CD14-positive monocyte (primary cell): ENCODE measurements around the gene LYZL1. TPM values are rescaled to one million over a fixed set of nuclear protein-coding genes. Genes with fewer than 3 reads are reported as not detected.
"Not testable (repeated sequence)": the region's sequence is repeated elsewhere in the genome, so short reads cannot be mapped to it uniquely, and the experiment has no call there.

ENCODE experiments used
- DNase-seq, 3 donors: peaks; one replicate each; pipeline ENCODE4 v3.0.0-alpha.2; 2011 to 2022
- H2AFZ ChIP-seq: 2 replicates; pipeline ENCODE4 v1.6.0; 2012; ENCODE audit warnings: mild to moderate bottlenecking, low read depth, low read length, inconsistent platforms; ENCODE audit not compliant: insufficient read depth, poor library complexity, severe bottlenecking
- H3K27ac ChIP-seq, 2 donors: 1 replicate in 1 of 2; 2 replicates in 1 of 2; pipeline ENCODE4 v1.5.1; 2012 to 2013; ENCODE audit warnings: low read length in 2 of 2, control low read depth in 1 of 2, inconsistent platforms in 1 of 2, low read depth in 1 of 2, mild to moderate bottlenecking in 1 of 2
- H3K27me3 ChIP-seq, 2 donors: one replicate each; pipeline versions ENCODE4 v1.6.0 to v1.6.1; 2011 to 2013; ENCODE audit warnings: low read length in 2 of 2; ENCODE audit not compliant: control insufficient read depth in 2 of 2, insufficient read depth in 2 of 2
- H3K36me3 ChIP-seq, 2 donors: replicated peaks in 1 of 2; 1 replicate in 1 of 2; 2 replicates in 1 of 2; pipeline versions ENCODE4 v1.5.1 to v1.6.1; 2012 to 2013; ENCODE audit warnings: low read length in 2 of 2, control low read depth in 1 of 2, inconsistent platforms in 1 of 2, mild to moderate bottlenecking in 1 of 2; ENCODE audit not compliant: insufficient read depth in 2 of 2, control insufficient read depth in 1 of 2
- H3K4me1 ChIP-seq, 2 donors: 1 replicate in 1 of 2; 2 replicates in 1 of 2; pipeline versions ENCODE4 v1.5.1 to v1.6.1; 2012 to 2013; ENCODE audit warnings: low read length in 2 of 2, control low read depth in 1 of 2, inconsistent platforms in 1 of 2, mild to moderate bottlenecking in 1 of 2, moderate library complexity in 1 of 2; ENCODE audit not compliant: insufficient read depth in 2 of 2, control insufficient read depth in 1 of 2
- H3K4me2 ChIP-seq: replicated peaks from 2 replicates; pipeline ENCODE3; 2012; ENCODE audit warnings: low read length, moderate library complexity, mild to moderate bottlenecking; ENCODE audit not compliant: poor library complexity, severe bottlenecking; ENCODE audit errors: extremely low read depth
- H3K4me3 ChIP-seq, 3 experiments: fragments of 200-600 bp in 1 of 3; sonication (generic) in 1 of 3; replicated peaks in 1 of 3; 1 replicate in 2 of 3; 2 replicates in 1 of 3; pipeline ENCODE4 v1.5.1; 2011 to 2013; ENCODE audit warnings: low read length in 3 of 3, mild to moderate bottlenecking in 3 of 3, control low read depth in 2 of 3, low read depth in 2 of 3, inconsistent platforms in 1 of 3, moderate library complexity in 1 of 3
- H3K79me2 ChIP-seq: 2 replicates; pipeline ENCODE4 v1.6.0; 2012; ENCODE audit warnings: mild to moderate bottlenecking, control low read depth, inconsistent platforms, low read length, moderate library complexity; ENCODE audit not compliant: insufficient read depth
- H3K9ac ChIP-seq: 2 replicates; pipeline ENCODE4 v1.6.0; 2017; ENCODE audit warnings: low read length, mild to moderate bottlenecking; ENCODE audit not compliant: insufficient read depth, poor library complexity, severe bottlenecking
- H3K9me3 ChIP-seq, 2 donors: replicated peaks in 1 of 2; 1 replicate in 1 of 2; 2 replicates in 1 of 2; pipeline versions ENCODE4 v1.5.1 to v1.6.1; 2012 to 2013; ENCODE audit warnings: low read length in 2 of 2, control low read depth in 1 of 2; ENCODE audit not compliant: control insufficient read depth in 1 of 2, insufficient read depth in 1 of 2
- H4K20me1 ChIP-seq: 2 replicates; pipeline ENCODE4 v1.6.0; 2012; ENCODE audit warnings: mild to moderate bottlenecking, low read length, control low read depth, moderate library complexity; ENCODE audit not compliant: insufficient read depth
- H3K27ac Mint-ChIP-seq, 7 donors: one replicate each; pipeline ENCODE4 v1.8.0; 2020; ENCODE audit warnings: mild to moderate bottlenecking in 7 of 7, mixed read lengths in 7 of 7, moderate library complexity in 6 of 7, inconsistent platforms in 2 of 7
- H3K27me3 Mint-ChIP-seq, 3 donors: one replicate each; pipeline ENCODE4 v1.8.0; 2021 to 2022; ENCODE audit warnings: low read depth in 3 of 3, mild to moderate bottlenecking in 3 of 3, mixed read lengths in 3 of 3, moderate library complexity in 3 of 3, inconsistent platforms in 1 of 3
- H3K36me3 Mint-ChIP-seq, 2 donors: one replicate each; pipeline ENCODE4 v1.8.0; 2020; ENCODE audit warnings: mixed read lengths in 2 of 2, inconsistent platforms in 1 of 2, mild to moderate bottlenecking in 1 of 2
- H3K4me1 Mint-ChIP-seq: one replicate; pipeline ENCODE4 v1.8.0; 2020; ENCODE audit warnings: mild to moderate bottlenecking, mixed read lengths
- H3K4me3 Mint-ChIP-seq, 2 donors: one replicate each; pipeline ENCODE4 v1.8.0; 2020; ENCODE audit warnings: mild to moderate bottlenecking in 2 of 2, mixed read lengths in 2 of 2, moderate library complexity in 1 of 2
- H3K9me3 Mint-ChIP-seq, 7 donors: one replicate each; pipeline ENCODE4 v1.8.0; 2020 to 2022; ENCODE audit warnings: mixed read lengths in 7 of 7, mild to moderate bottlenecking in 6 of 7, moderate library complexity in 6 of 7, inconsistent platforms in 2 of 7
- CTCF ChIP-seq: fragments of 200-600 bp; IDR thresholded peaks from one replicate; pipeline ENCODE4 v1.8.0; 2022; ENCODE audit warnings: antibody characterized with exemption, mild to moderate bottlenecking
- WGBS: methylation state at CpG from one replicate; pipeline ENCODE4 v1.1.5; 2013; ENCODE audit warnings: missing lambda C conversion rate; ENCODE audit not compliant: insufficient coverage; 5-methylcytosine and 5-hydroxymethylcytosine counted together
- intact Hi-C, 2 donors: fragments of 100-400 bp; cut with micrococcal nuclease; formaldehyde crosslinking; loops; one replicate each; pipeline versions ENCODE4 v1.15.0 to v1.15.1; 2023
- polyA plus RNA-seq, 3 donors: library from polyadenylated mRNA; depleted of rRNA in 1 of 3; unstranded in 2 of 3; stranded (reverse) in 1 of 3; fragments of 300-500 nt in 2 of 3; fragments of >200 nt in 1 of 3; fragmentation: Illumina TruSeq in 2 of 3; gene quantifications; 1 replicate in 2 of 3; 2 replicates in 1 of 3; pipeline ENCODE4 v1.2.3, GENCODE V29; 2012 to 2021

Gene LYZL1
- polyA plus RNA-seq, 3 donors = not detected

GRCh38 chr10:29317027-29317420, 28.2 kb downstream of the LYZL1 start:
- no peaks in the 10 kb centered on the region for H3K36me3 Mint-ChIP-seq
- H3K27ac Mint-ChIP-seq = no peak overlapping the region
- Histone ChIP-seq H3K27me3 (no peaks in the 10 kb centered on the region), H2AFZ (no peak overlapping the region), H3K79me2 (no peaks in the 10 kb centered on the region), H3K36me3 (no peaks in the 10 kb centered on the region), H3K9me3 (no peaks in the 10 kb centered on the region), H3K4me2 (no peak overlapping the region), H3K27ac (no peak overlapping the region), H3K4me3 (no peak overlapping the region), H3K4me1 (no peaks in the 10 kb centered on the region), H4K20me1 (no peaks in the 10 kb centered on the region), H3K9ac (no peak overlapping the region)
- peaks cover 9 to 21% (median 18%) of the 10 kb centered on the region in 3 donors for H3K27me3 Mint-ChIP-seq
- peak in 1 of 3 donors; percentile 28 for DNase-seq
- H3K4me3 Mint-ChIP-seq = no peak overlapping the region
- intact Hi-C loops = no loop called here
- H3K9me3 Mint-ChIP-seq = peaks cover 0 to 4% (median 0%) of the 10 kb centered on the region in 7 donors
- WGBS = no CpG with 5 or more reads among the region's 2 CpGs
- H3K4me1 Mint-ChIP-seq = peaks cover 16% of the 10 kb centered on the region
- TF ChIP-seq CTCF = no peak

GRCh38 chr10:29317423-29318021, 28.7 kb downstream of the LYZL1 start:
- Mint-ChIP-seq H3K4me3 (peak overlapping the region in 1 of 2 donors; percentile 36), H3K36me3 (no peaks in the 10 kb centered on the region), H3K4me1 (peaks cover 16% of the 10 kb centered on the region), H3K27ac (no peak overlapping the region), H3K9me3 (peaks cover 0 to 3% (median 0%) of the 10 kb centered on the region in 7 donors), H3K27me3 (peaks cover 9 to 21% (median 18%) of the 10 kb centered on the region in 3 donors)
- Histone ChIP-seq H3K27ac (no peak overlapping the region), H3K36me3 (no peaks in the 10 kb centered on the region), H3K79me2 (no peaks in the 10 kb centered on the region), H3K4me2 (no peak overlapping the region), H3K27me3 (no peaks in the 10 kb centered on the region), H3K9me3 (no peaks in the 10 kb centered on the region), H3K4me1 (no peaks in the 10 kb centered on the region), H3K9ac (no peak overlapping the region), H4K20me1 (no peaks in the 10 kb centered on the region), H2AFZ (peak overlapping the region; percentile 67), H3K4me3 (no peak overlapping the region)
- 68% methylated on average over 3 of the region's 5 CpGs for WGBS
- no peak for DNase-seq
- no peak for TF ChIP-seq CTCF
- intact Hi-C loops = no loop called here

- WGBS = 3% methylated on average over 14 of the region's 22 CpGs
- H3K36me3 ChIP-seq, H3K79me2 ChIP-seq, H3K9me3 ChIP-seq, H3K4me3 ChIP-seq, H3K9me3 Mint-ChIP-seq, H3K27me3 ChIP-seq, H4K20me1 ChIP-seq, intact Hi-C loops, H3K4me1 ChIP-seq, H3K27ac ChIP-seq, H3K4me2 ChIP-seq, H3K36me3 Mint-ChIP-seq, H3K9ac ChIP-seq: not testable (repeated sequence)
- Mint-ChIP-seq H3K27me3 (peaks cover 11 to 22% (median 18%) of the 10 kb centered on the region in 3 donors), H3K4me3 (peak overlapping the region; percentile 45 to 59), H3K4me1 (peaks cover 16% of the 10 kb centered on the region), H3K27ac (peak overlapping the region in 1 of 7 donors; percentile 76)
- DNase-seq = peak in 1 of 3 donors; percentile 18
- peak overlapping the region; percentile 67 for H2AFZ ChIP-seq
Observed at GRCh38 chr10:29318141-29319071, 29.5 kb downstream of the LYZL1 start.
